A673 (cell line): ENCODE measurements around the gene DCC. TPM values are rescaled to one million over a fixed set of nuclear protein-coding genes. Genes with fewer than 3 reads are reported as not detected.

Experiments used
- BruUV-seq: library from RNA; stranded (reverse); fragments of 400-500 nt; replicated peaks from 2 replicates; lab custom pipeline; 2021; lab: Mats Ljungman, UMichigan
- CTCF ChIA-PET: fragments of 300-600 bp; sonication (Branson Sonifier 250); formaldehyde crosslinking; loops from one replicate; lab custom pipeline; 2022; ENCODE audit warnings: antibody characterized with exemption; lab: Charles Lee
- POLR2A ChIA-PET: fragments of 300-600 bp; sonication (Branson Sonifier 250); formaldehyde crosslinking; loops from one replicate; lab custom pipeline; 2022; ENCODE audit warnings: antibody characterized with exemption; ENCODE audit not compliant: low non-redundant PET; lab: Charles Lee
- DNase-seq: peaks from one replicate; pipeline ENCODE4 v3.0.0-alpha.2; 2015; ENCODE audit warnings: low spot score
- H3K27ac ChIP-seq: fragments of 200-600 bp; sonication (generic); 2 replicates; pipeline ENCODE4 v1.5.1; 2016; ENCODE audit warnings: mixed run types, low read depth, mild to moderate bottlenecking, mixed read lengths, antibody characterized with exemption, low read length; ENCODE audit not compliant: poor library complexity, severe bottlenecking
- H3K27me3 ChIP-seq: fragments of 200-600 bp; sonication (generic); replicated peaks from 2 replicates; pipeline ENCODE4 v1.6.1; 2017; ENCODE audit warnings: mixed run types, low read depth, mild to moderate bottlenecking, mixed read lengths, antibody characterized with exemption, low read length; ENCODE audit not compliant: insufficient read depth, poor library complexity
- H3K36me3 ChIP-seq: fragments of 200-600 bp; sonication (generic); 2 replicates; pipeline ENCODE4 v1.6.1; 2016; ENCODE audit warnings: mixed run types, mild to moderate bottlenecking, mixed read lengths, antibody characterized with exemption, low read length; ENCODE audit not compliant: insufficient read depth, poor library complexity, severe bottlenecking
- H3K4me1 ChIP-seq: fragments of 200-600 bp; sonication (generic); 2 replicates; pipeline ENCODE4 v1.6.1; 2017; ENCODE audit warnings: mixed run types, mild to moderate bottlenecking, mixed read lengths, antibody characterized with exemption, low read length; ENCODE audit not compliant: insufficient read depth, poor library complexity, severe bottlenecking
- H3K4me3 ChIP-seq: fragments of 200-600 bp; sonication (generic); 2 replicates; pipeline ENCODE4 v1.5.1; 2016; ENCODE audit warnings: low read depth, mixed run types, mild to moderate bottlenecking, mixed read lengths, low read length; ENCODE audit not compliant: poor library complexity, severe bottlenecking
- H3K9me3 ChIP-seq: fragments of 200-600 bp; sonication (generic); 2 replicates; pipeline ENCODE4 v1.6.1; 2016; ENCODE audit warnings: mixed run types, low read depth, mild to moderate bottlenecking, mixed read lengths, antibody characterized with exemption, low read length; ENCODE audit not compliant: poor library complexity, severe bottlenecking
- CTCF ChIP-seq: fragments of 300-800, 200-600 bp; sonication (generic); conservative IDR thresholded peaks from 2 replicates; pipeline ENCODE4 v1.5.1; 2017; ENCODE audit warnings: low read depth, mild to moderate bottlenecking, antibody characterized with exemption, low read length, moderate library complexity, mixed read lengths
- EZH2 ChIP-seq: fragments of 200-600 bp; sonication (generic); IDR thresholded peaks from 2 replicates; pipeline ENCODE4 v1.6.1; 2017; ENCODE audit warnings: borderline replicate concordance, low read depth, mild to moderate bottlenecking, mixed read lengths, antibody characterized with exemption, low read length; ENCODE audit not compliant: poor library complexity, severe bottlenecking
- intact Hi-C: fragments of 100-400 bp; cut with micrococcal nuclease; formaldehyde crosslinking; loops from one replicate; pipeline ENCODE4 v1.10.0; 2022; ENCODE audit not compliant: unreplicated experiment
- microRNA-seq: library from miRNA; unstranded; fragments of <30 nt; microRNA quantifications from one replicate; pipeline ENCODE4 v1.2.0, GENCODE V29; 2021
- total RNA-seq: library from RNA; stranded (reverse); gene quantifications from 2 replicates; pipeline ENCODE4 v1.2.3, GENCODE V29; 2021

Gene DCC
- total RNA-seq, 1 experiment from 2014 or later: 93.0 TPM

GRCh38 chr18:53566626-53567025 lies 1226.6 kb downstream of the DCC start:
- no peaks in the 10 kb centered on the region for H3K4me1 ChIP-seq
- H3K27ac ChIP-seq: no peak overlapping the region
- no peaks in the 10 kb centered on the region for H3K36me3 ChIP-seq
- intact Hi-C loops: loop anchor here (5.0 kb wide), 2 partner anchors 296 to 551 kb away; no protein-coding TSS in a partner anchor
- no TSS peak for BruUV-seq
- no peak for DNase-seq
- no peaks in the 10 kb centered on the region for H3K27me3 ChIP-seq
- CTCF ChIA-PET: no interaction called here
- POLR2A ChIA-PET: no interaction called here
- TF ChIP-seq EZH2 (no peak), CTCF (no peak)
- H3K9me3 ChIP-seq: no peaks in the 10 kb centered on the region
- no peak overlapping the region for H3K4me3 ChIP-seq

- Histone ChIP-seq H3K36me3 (no peaks in the 10 kb centered on the region), H3K4me1 (no peaks in the 10 kb centered on the region), H3K27me3 (peaks cover 4% of the 10 kb centered on the region), H3K4me3 (no peak overlapping the region), H3K9me3 (no peaks in the 10 kb centered on the region), H3K27ac (no peak overlapping the region)
- BruUV-seq: no TSS peak
- ChIA-PET POLR2A (no interaction called here), CTCF (no interaction called here)
- TF ChIP-seq EZH2 (no peak), CTCF (peak; percentile 64)
- DNase-seq: peak; percentile 71
- intact Hi-C loops: loop anchor here (5.0 kb wide), 2 partner anchors 294 to 549 kb away; no protein-coding TSS in a partner anchor
Measured at GRCh38 chr18:53567929-53568574, 1228.1 kb downstream of the DCC start.

Small RNAs within 50 kb of the gene (microRNA-seq; reads per million reads assigned to microRNA genes)
- gene MIR4528: not detected
